Stomach (tissue), 9 donors: ENCODE data around the gene ITGAL. TPM values are rescaled to one million over a fixed set of nuclear protein-coding genes. Genes with fewer than 3 reads are reported as not detected.
"Not testable (repeated sequence)": the region's sequence is repeated elsewhere in the genome, so short reads cannot be mapped to it uniquely, and the experiment has no call there.

Source experiments
- DNase-seq, 2 donors: peaks; one replicate each; pipeline versions ENCODE4 v3.0.0 to v3.0.0-alpha.2; 2013 to 2019
- H3K27ac ChIP-seq, 5 donors: fragments of 200-600 bp in 4 of 5; sonication (generic) in 4 of 5; one replicate each; pipeline ENCODE4 v1.5.1; 2013 to 2019; ENCODE audit warnings: mild to moderate bottlenecking in 1 of 5, moderate library complexity in 1 of 5
- H3K27me3 ChIP-seq, 3 donors: fragments of 200-600 bp; sonication (generic); one replicate each; pipeline ENCODE4 v1.5.1; 2017 to 2019; ENCODE audit warnings: mixed run types in 1 of 3
- H3K36me3 ChIP-seq, 4 donors: fragments of 200-600 bp; sonication (generic); 1 replicate in 3 of 4; 2 replicates in 1 of 4; pipeline ENCODE4 v1.5.1; 2016 to 2019
- H3K4me1 ChIP-seq, 4 donors: fragments of 200-600 bp; sonication (generic); one replicate each; pipeline ENCODE4 v1.5.1; 2016 to 2019
- H3K4me3 ChIP-seq, 4 donors: fragments of 200-600 bp; sonication (generic) in 3 of 4; one replicate each; pipeline ENCODE4 v1.5.1; 2016 to 2019; ENCODE audit warnings: mild to moderate bottlenecking in 1 of 4
- H3K9me3 ChIP-seq, 4 donors: fragments of 200-600 bp; sonication (generic); one replicate each; pipeline ENCODE4 v1.5.1; 2016 to 2019
- CTCF ChIP-seq, 7 experiments: fragments of 450-650 bp in 4 of 7; fragments of 200-600 bp in 3 of 7; sonication (generic) in 3 of 7; IDR thresholded peaks; one replicate each; pipeline ENCODE4 v1.5.1; 2016 to 2019; ENCODE audit warnings: antibody characterized with exemption in 7 of 7, control low read depth in 2 of 7, mild to moderate bottlenecking in 1 of 7
- EP300 ChIP-seq: sonication (generic); formaldehyde crosslinking; IDR thresholded peaks from one replicate; pipeline ENCODE4 v1.6.1; 2017; ENCODE audit warnings: antibody characterized with exemption
- POLR2A ChIP-seq, 4 donors: fragments of 450-650 bp; IDR thresholded peaks; one replicate each; pipeline ENCODE4 v1.6.1; 2016; ENCODE audit warnings: antibody characterized with exemption in 4 of 4, control low read depth in 2 of 4, mild to moderate bottlenecking in 1 of 4, moderate library complexity in 1 of 4
- POLR2AphosphoS5 ChIP-seq, 3 donors: sonication (generic); formaldehyde crosslinking; IDR thresholded peaks; one replicate each; pipeline ENCODE4 v1.6.1; 2016; ENCODE audit warnings: antibody characterized with exemption in 3 of 3
- WGBS, 5 donors: extraction: QIAGEN DNeasy Blood & Tissue Kit in 3 of 5; methylation state at CpG; one replicate each; pipeline versions ENCODE4 v1.1.5 to v1.1.7; 2013 to 2018; 5-methylcytosine and 5-hydroxymethylcytosine counted together
- intact Hi-C: fragments of 100-400 bp; cut with DNase I; formaldehyde crosslinking; loops from one replicate; pipeline ENCODE4 v1.15.1; 2023; ENCODE audit warnings: low total_unique reads
- polyA plus RNA-seq, 3 donors: library from polyadenylated mRNA; stranded (reverse); fragments of 200-250 nt; gene quantifications; one replicate each; pipeline ENCODE4 v1.2.3, GENCODE V29; 2013
- total RNA-seq, 5 donors: library from RNA; depleted of rRNA; stranded (reverse); fragments of >200 nt; gene quantifications; one replicate each; pipeline versions ENCODE4 v1.1.0 to v1.2.3, GENCODE V29; 2014 to 2016
- donor health status: healthy with polysubstance abuse.
- donor health status: Bipolar disorder and iron deficiency.
- donor health status: healthy.

The ITGAL gene
- total and polyA plus RNA-seq, 8 donors, result 1.2 to 256 (median 6.8) TPM

GRCh38 chr16:30533748-30534367, 61.3 kb downstream of the ITGAL start:
- intact Hi-C loops, result no loop called here
- WGBS, 5 donors, result 6 to 12% (median 8%) methylated on average over 25 to 29 of the region's 29 CpGs

GRCh38 chr16:30534368-30535105, 62.0 kb downstream of the ITGAL start, which contains the start of gene ZNF747:
ZNF747 (minus strand) TSS chr16:30534858; CDS start chr16:30534679, 179 bp downstream.
- no peaks in the 10 kb centered on the region for H3K9me3 ChIP-seq
- peaks cover 22 to 56% (median 34%) of the 10 kb centered on the region in 4 donors for H3K4me1 ChIP-seq
- peak within 1 kb of the TSS; percentile 60 to 81 (median 76) for H3K4me3 ChIP-seq
- intact Hi-C loops, result no loop called here
- WGBS, 5 donors, result 0 to 1% (median 0%) methylated on average over 24 to 70 of the region's 70 CpGs
- TF ChIP-seq POLR2A (IDR thresholded peaks at IDR 0.05) (no peak), CTCF (IDR thresholded peaks at IDR 0.05) (peak in 1 of 7 experiments; percentile 17), POLR2AphosphoS5 (IDR thresholded peaks at IDR 0.05) (peak; percentile 59 to 95 (median 84)), EP300 (no peak)
- no peaks in the 10 kb centered on the region for H3K27me3 ChIP-seq
- H3K27ac ChIP-seq, result peak within 1 kb of the TSS; percentile 97 to 98 (median 98)
- peak; percentile 93 to 97 for DNase-seq
- H3K36me3 ChIP-seq, result peaks cover 13 to 31% (median 27%) of the 10 kb centered on the region in 4 donors

More at GRCh38 chr16:30533748-30534367, 61.3 kb downstream of the ITGAL start:
- Histone ChIP-seq H3K4me1 (peaks cover 25 to 59% (median 39%) of the 10 kb centered on the region in 4 donors), H3K27me3 (no peaks in the 10 kb centered on the region), H3K9me3 (no peaks in the 10 kb centered on the region), H3K4me3 (peak overlapping the region; percentile 60 to 81 (median 76)), H3K36me3 (peaks cover 13 to 31% (median 27%) of the 10 kb centered on the region in 4 donors), H3K27ac (peak overlapping the region; percentile 97 to 98 (median 98))
- TF ChIP-seq POLR2AphosphoS5 (IDR thresholded peaks at IDR 0.05) (no peak), CTCF (IDR thresholded peaks at IDR 0.05) (no peak), POLR2A (IDR thresholded peaks at IDR 0.05) (no peak), EP300 (no peak)
- peak in 1 of 2 donors; percentile 36 for DNase-seq

- 1 to 7% (median 2%) methylated on average over 18 of the region's 18 CpGs for WGBS, 5 donors
- intact Hi-C loops, result no loop called here
- Histone ChIP-seq H3K36me3 (peaks cover 13 to 29% (median 27%) of the 10 kb centered on the region in 4 donors), H3K27ac (peak overlapping the region; percentile 97 to 98 (median 98)), H3K9me3 (no peaks in the 10 kb centered on the region), H3K4me1 (peaks cover 22 to 61% (median 35%) of the 10 kb centered on the region in 4 donors), H3K27me3 (no peaks in the 10 kb centered on the region), H3K4me3 (peak overlapping the region; percentile 60 to 81 (median 76))
- no peak for DNase-seq
- no peak for TF ChIP-seq POLR2A (IDR thresholded peaks at IDR 0.05)
- TF ChIP-seq POLR2AphosphoS5 (IDR thresholded peaks at IDR 0.05), result no peak
- TF ChIP-seq CTCF (IDR thresholded peaks at IDR 0.05), result no peak
- no peak for TF ChIP-seq EP300
Measured at GRCh38 chr16:30535106-30535776, 62.7 kb downstream of the ITGAL start.

GRCh38 chr16:30535777-30536190, 63.2 kb downstream of the ITGAL start:
- 24 to 36% (median 25%) methylated on average over 9 to 12 of the region's 12 CpGs for WGBS, 5 donors
- H3K9me3 ChIP-seq, result no peaks in the 10 kb centered on the region
- H3K27ac ChIP-seq, result peak overlapping the region; percentile 97 to 98 (median 98)
- H3K4me3 ChIP-seq, result peak overlapping the region; percentile 60 to 81 (median 76)
- no peaks in the 10 kb centered on the region for H3K27me3 ChIP-seq
- H3K36me3 ChIP-seq, result peaks cover 13 to 24% (median 23%) of the 10 kb centered on the region in 4 donors
- DNase-seq, result peak; percentile 78 to 91
- peak in 1 of 3 donors; percentile 44 for TF ChIP-seq POLR2AphosphoS5 (IDR thresholded peaks at IDR 0.05)
- TF ChIP-seq CTCF (IDR thresholded peaks at IDR 0.05), result peak in 5 of 7 experiments; percentile 22 to 68 (median 62)
- no peak for TF ChIP-seq EP300
- intact Hi-C loops, result no loop called here
- peaks cover 22 to 60% (median 36%) of the 10 kb centered on the region in 4 donors for H3K4me1 ChIP-seq

- H3K27me3 ChIP-seq, H3K9me3 ChIP-seq, intact Hi-C loops, DNase-seq: not testable (repeated sequence)
- H3K36me3 ChIP-seq, result peaks cover 11 to 17% (median 16%) of the 10 kb centered on the region in 4 donors
- peak overlapping the region in 1 of 4 donors; percentile 60 for H3K4me3 ChIP-seq
- H3K27ac ChIP-seq, result peak overlapping the region; percentile 26 to 98 (median 97)
- WGBS, 5 donors, result 87 to 92% (median 91%) methylated on average over 13 of the region's 13 CpGs
- peaks cover 22 to 55% (median 39%) of the 10 kb centered on the region in 4 donors for H3K4me1 ChIP-seq
Measured at GRCh38 chr16:30536391-30537024, 64.0 kb downstream of the ITGAL start.
